Erythroblast (primary cell): ENCODE results near the gene QDPR.
A peak's percentile ranks its signal among the peaks of the same experiment; 100 is the strongest.
"Not testable (repeated sequence)": the region's sequence is repeated elsewhere in the genome, so short reads cannot be mapped to it uniquely, and the experiment has no call there.

ENCODE experiments used
- DNase-seq, 2 experiments: peaks; one replicate each; lab custom pipeline; 2025; lab: John Stamatoyannopoulos, UW
- GATA1 ChIP-seq: IDR thresholded peaks from 2 replicates; pipeline ENCODE4 v1.6.1; 2011; ENCODE audit warnings: low read depth, mild to moderate bottlenecking, control low read depth, low read length, moderate library complexity
- POLR2A ChIP-seq: IDR thresholded peaks from 2 replicates; pipeline ENCODE4 v1.6.1; 2011; ENCODE audit warnings: mild to moderate bottlenecking, low read length

QDPR gene

GRCh38 chr4:17448689-17449088, 63.2 kb downstream of the QDPR start:
- DNase-seq, result no peak
- TF ChIP-seq GATA1 (no peak), POLR2A (no peak)

GRCh38 chr4:17447675-17448298, 64.1 kb downstream of the QDPR start:
- DNase-seq, result peak; percentile 51 to 73
- TF ChIP-seq POLR2A (no peak), GATA1 (no peak)

GRCh38 chr4:17447056-17447455, 64.8 kb downstream of the QDPR start:
- TF ChIP-seq POLR2A, result no peak
- no peak for TF ChIP-seq GATA1
- DNase-seq, result no peak

- not testable (repeated sequence) for DNase-seq
Observed at GRCh38 chr4:17442477-17442876, 69.4 kb downstream of the QDPR start.

- TF ChIP-seq GATA1 (no peak), POLR2A (no peak)
- DNase-seq, result no peak
Observed at GRCh38 chr4:17437396-17437795, 74.5 kb downstream of the QDPR start.

- DNase-seq, result no peak
- TF ChIP-seq POLR2A (no peak), GATA1 (no peak)
Observed at GRCh38 chr4:17436750-17437090, 75.2 kb downstream of the QDPR start.
